IMR-90 (cell line): ENCODE results near the gene CLDN14. TPM values are rescaled to one million over a fixed set of nuclear protein-coding genes. Genes with fewer than 3 reads are reported as not detected.

ENCODE experiments used
- ATAC-seq: fragments of 200-7000 bp; cut with Tn5 transposase; 2 replicates; pipeline ENCODE4 v1.9.1; 2020; ENCODE audit warnings: low read depth, mild to moderate bottlenecking, moderate library complexity
- BruUV-seq: library from RNA; stranded (reverse); fragments of 400-500 nt; replicated peaks from 2 replicates; lab custom pipeline; 2021; lab: Mats Ljungman, UMichigan
- CTCF ChIA-PET: fragments of 300-600 bp; formaldehyde crosslinking; extraction: SDS; loops from one replicate; lab custom pipeline; 2021; ENCODE audit warnings: antibody characterized with exemption; lab: Yijun Ruan, JAX
- POLR2A ChIA-PET: fragments of 300-600 bp; sonication (Branson Sonifier 250); formaldehyde crosslinking; loops from one replicate; lab custom pipeline; 2022; ENCODE audit warnings: antibody characterized with exemption; ENCODE audit not compliant: unreplicated experiment; lab: Charles Lee
- DNase-seq: peaks from one replicate; pipeline ENCODE4 v3.0.0; 2013
- H2AFZ ChIP-seq: replicated peaks from 2 replicates; pipeline ENCODE3; 2013; ENCODE audit warnings: low read length, mild to moderate bottlenecking; ENCODE audit not compliant: poor library complexity
- H2AK5ac ChIP-seq: 2 replicates; pipeline ENCODE4 v1.6.1; 2013; ENCODE audit warnings: low read depth, low read length, inconsistent platforms
- H2AK9ac ChIP-seq: replicated peaks from 2 replicates; pipeline ENCODE3; 2013; ENCODE audit warnings: mild to moderate bottlenecking, low read depth, low read length, moderate library complexity; ENCODE audit not compliant: poor library complexity
- H2BK120ac ChIP-seq: 2 replicates; pipeline ENCODE4 v1.6.1; 2013; ENCODE audit warnings: low read depth, low read length, inconsistent platforms
- H2BK15ac ChIP-seq: 3 replicates; pipeline ENCODE4 v1.6.1; 2013; ENCODE audit warnings: low read depth, low read length, inconsistent platforms
- H2BK20ac ChIP-seq: 2 replicates; pipeline ENCODE4 v1.6.1; 2013; ENCODE audit warnings: low read depth, mild to moderate bottlenecking, inconsistent platforms, low read length, moderate library complexity
- H2BK5ac ChIP-seq: 2 replicates; pipeline ENCODE4 v1.6.1; 2013; ENCODE audit warnings: mild to moderate bottlenecking, low read depth, low read length, inconsistent platforms; ENCODE audit not compliant: poor library complexity, severe bottlenecking
- H3K14ac ChIP-seq: replicated peaks from 2 replicates; pipeline ENCODE4 v1.6.1; 2013; ENCODE audit warnings: low read depth, low read length, inconsistent platforms
- H3K18ac ChIP-seq: 2 replicates; pipeline ENCODE4 v1.6.1; 2013; ENCODE audit warnings: low read depth, low read length, control low read depth
- H3K23ac ChIP-seq: 2 replicates; pipeline ENCODE4 v1.6.1; 2013; ENCODE audit warnings: low read depth, low read length, inconsistent platforms
- H3K27ac ChIP-seq: 2 replicates; pipeline ENCODE4 v1.5.1; 2013; ENCODE audit warnings: mild to moderate bottlenecking, control low read depth, low read length; ENCODE audit not compliant: insufficient read depth
- H3K27me3 ChIP-seq: 2 replicates; pipeline ENCODE4 v1.6.1; 2013; ENCODE audit warnings: low read length; ENCODE audit not compliant: control insufficient read depth, insufficient read depth
- H3K36me3 ChIP-seq: 2 replicates; pipeline ENCODE4 v1.6.1; 2013; ENCODE audit warnings: low read length, mixed read lengths; ENCODE audit not compliant: control insufficient read depth, insufficient read depth
- H3K4ac ChIP-seq: 2 replicates; pipeline ENCODE4 v1.6.1; 2013; ENCODE audit warnings: low read depth, low read length, inconsistent platforms
- H3K4me1 ChIP-seq: 2 replicates; pipeline ENCODE4 v1.6.1; 2013; ENCODE audit warnings: low read length, mixed read lengths; ENCODE audit not compliant: control insufficient read depth, insufficient read depth
- H3K4me2 ChIP-seq: 2 replicates; pipeline ENCODE4 v1.6.1; 2013; ENCODE audit warnings: low read depth, mild to moderate bottlenecking, control low read depth, low read length, moderate library complexity
- H3K4me3 ChIP-seq: 2 replicates; pipeline ENCODE4 v1.5.1; 2013; ENCODE audit warnings: low read depth, mild to moderate bottlenecking, control low read depth, low read length, moderate library complexity; ENCODE audit not compliant: insufficient read depth
- H3K56ac ChIP-seq: 2 replicates; pipeline ENCODE4 v1.6.1; 2013; ENCODE audit warnings: low read length, inconsistent platforms; ENCODE audit not compliant: insufficient read depth; ENCODE audit errors: extremely low read depth
- H3K79me1 ChIP-seq, 2 experiments: 2 replicates each; pipeline ENCODE4 v1.6.1; 2013; ENCODE audit warnings: low read length in 2 of 2, inconsistent platforms in 1 of 2, low read depth in 1 of 2
- H3K9ac ChIP-seq: 2 replicates; pipeline ENCODE4 v1.6.1; 2013; ENCODE audit warnings: low read depth, low read length, control low read depth
- H3K9me1 ChIP-seq: 2 replicates; pipeline ENCODE4 v1.6.1; 2013; ENCODE audit warnings: low read length, inconsistent platforms; ENCODE audit not compliant: insufficient read depth
- H3K9me3 ChIP-seq: 2 replicates; pipeline ENCODE4 v1.6.1; 2013; ENCODE audit warnings: low read length; ENCODE audit not compliant: control insufficient read depth, insufficient read depth
- H4K20me1 ChIP-seq: 2 replicates; pipeline ENCODE4 v1.6.1; 2013; ENCODE audit warnings: low read length, inconsistent platforms; ENCODE audit not compliant: insufficient read depth
- H4K5ac ChIP-seq: 2 replicates; pipeline ENCODE4 v1.6.1; 2013; ENCODE audit warnings: mild to moderate bottlenecking, low read depth, low read length, control low read depth
- H4K8ac ChIP-seq, 2 experiments: 2 replicates each; pipeline ENCODE4 v1.6.1; 2013; ENCODE audit warnings: low read depth in 2 of 2, low read length in 2 of 2, control low read depth in 1 of 2, inconsistent platforms in 1 of 2
- H4K91ac ChIP-seq: 2 replicates; pipeline ENCODE4 v1.6.1; 2013; ENCODE audit warnings: low read depth, low read length, inconsistent platforms; ENCODE audit not compliant: insufficient read depth
- BHLHE40 ChIP-seq: fragments of 150-350 bp; IDR thresholded peaks from 2 replicates; pipeline ENCODE4 v1.6.1; 2016; ENCODE audit warnings: mild to moderate bottlenecking, low read depth, low read length
- CEBPB ChIP-seq: IDR thresholded peaks from 2 replicates; pipeline ENCODE4 v1.6.1; 2012; ENCODE audit warnings: low read depth, low read length, improper control_type of control experiment
- CTCF ChIP-seq: conservative IDR thresholded peaks from 2 replicates; pipeline ENCODE4 v1.5.1; 2012; ENCODE audit warnings: mild to moderate bottlenecking, low read depth, low read length, improper control_type of control experiment
- ELK1 ChIP-seq: fragments of 150-350 bp; IDR thresholded peaks from 2 replicates; pipeline ENCODE4 v1.6.1; 2016; ENCODE audit warnings: low read depth, mild to moderate bottlenecking, low read length, moderate library complexity, borderline replicate concordance
- FOS ChIP-seq: fragments of 150-350 bp; IDR thresholded peaks from 2 replicates; pipeline ENCODE4 v1.6.1; 2016; ENCODE audit warnings: low read depth, low read length
- MAFK ChIP-seq: IDR thresholded peaks from 2 replicates; pipeline ENCODE4 v1.6.1; 2012; ENCODE audit warnings: low read depth, low read length, improper control_type of control experiment
- MAZ ChIP-seq: IDR thresholded peaks from 2 replicates; pipeline ENCODE4 v1.6.1; 2012; ENCODE audit warnings: low read depth, mild to moderate bottlenecking, low read length, improper control_type of control experiment, moderate library complexity, borderline replicate concordance
- MXI1 ChIP-seq: IDR thresholded peaks from 2 replicates; pipeline ENCODE4 v1.6.1; 2012; ENCODE audit warnings: low read depth, mild to moderate bottlenecking, low read length, moderate library complexity, borderline replicate concordance
- POLR2A ChIP-seq: IDR thresholded peaks from 2 replicates; pipeline ENCODE4 v1.6.1; 2012; ENCODE audit warnings: mild to moderate bottlenecking, low read depth, low read length
- RAD21 ChIP-seq: IDR thresholded peaks from 2 replicates; pipeline ENCODE4 v1.6.1; 2012; ENCODE audit warnings: low read length, improper control_type of control experiment
- RCOR1 ChIP-seq: IDR thresholded peaks from 2 replicates; pipeline ENCODE4 v1.6.1; 2012; ENCODE audit warnings: mild to moderate bottlenecking, low read length, improper control_type of control experiment; ENCODE audit not compliant: insufficient replicate concordance
- RFX5 ChIP-seq: IDR thresholded peaks from 2 replicates; pipeline ENCODE4 v1.8.0; 2012; ENCODE audit warnings: low read depth, mild to moderate bottlenecking, low read length, moderate library complexity
- SMC3 ChIP-seq: fragments of 150-350 bp; IDR thresholded peaks from 2 replicates; pipeline ENCODE4 v1.6.1; 2016; ENCODE audit warnings: low read depth, mild to moderate bottlenecking, antibody characterized with exemption, low read length, moderate library complexity
- USF2 ChIP-seq: fragments of 150-350 bp; IDR thresholded peaks from 2 replicates; pipeline ENCODE4 v1.6.1; 2017; ENCODE audit warnings: mild to moderate bottlenecking, antibody characterized with exemption, low read length, low read depth
- WGBS, 2 experiments: methylation state at CpG; one replicate each; pipeline versions ENCODE4 v1.1.5 to v1.1.7; 2013; ENCODE audit warnings: missing lambda C conversion rate in 2 of 2; ENCODE audit not compliant: insufficient read length in 1 of 2; ENCODE audit errors: extremely low coverage in 2 of 2; 5-methylcytosine and 5-hydroxymethylcytosine counted together
- dilution Hi-C: fragments of 300-500 bp; cut with HindIII; formaldehyde crosslinking; loops from one replicate; pipeline ENCODE4 v1.14.3; 2018; ENCODE audit warnings: low sequenced_read_pairs; ENCODE audit not compliant: unreplicated experiment
- in situ Hi-C: fragments of 300-500 bp; cut with MboI; formaldehyde crosslinking; loops from 3 replicates; pipeline ENCODE4 v1.14.3; 2019; ENCODE audit warnings: low sequenced_read_pairs, inconsistent platforms, mixed read lengths
- intact Hi-C: fragments of 100-400 bp; cut with micrococcal nuclease; formaldehyde crosslinking; loops from 2 replicates; pipeline ENCODE4 v1.10.0; 2022
- polyA plus RNA-seq, 3 experiments: library from polyadenylated mRNA; depleted of rRNA; stranded (reverse); fragments of >200 nt; gene quantifications; 2 replicates each; pipeline ENCODE4 v1.2.3, GENCODE V29; 2012; ENCODE audit warnings: low replicate concordance in 1 of 3
- total RNA-seq: library from RNA; depleted of rRNA; stranded (reverse); fragments of >200 nt; gene quantifications from 2 replicates; pipeline ENCODE4 v1.2.3, GENCODE V29; 2012

The CLDN14 gene
- total and polyA plus RNA-seq, 2 of the 4 experiments (the other 2 are of a cell fraction): not detected

- Histone ChIP-seq H3K23ac (no peak overlapping the region), H2AFZ (no peak overlapping the region), H4K20me1 (no peaks in the 10 kb centered on the region), H2BK120ac (no peak overlapping the region), H3K9ac (no peak overlapping the region), H4K5ac (no peak overlapping the region), H3K18ac (no peak overlapping the region), H3K56ac (no peak overlapping the region), H2BK5ac (no peak overlapping the region), H4K91ac (no peak overlapping the region), H2BK20ac (no peak overlapping the region), H3K9me1 (peaks cover 8% of the 10 kb centered on the region), H3K4ac (no peak overlapping the region), H3K4me3 (no peak overlapping the region), H3K4me1 (peaks cover 9% of the 10 kb centered on the region), H3K79me1 (no peaks in the 10 kb centered on the region; a peak in 2 of 4 replicates), H3K36me3 (no peaks in the 10 kb centered on the region), H2AK5ac (peak overlapping the region; percentile 26; the same call in 1 of the 2 replicates), H3K14ac (no peak overlapping the region), H2AK9ac (no peak overlapping the region), H3K4me2 (no peak overlapping the region), H3K27ac (no peak overlapping the region), H4K8ac (no peak overlapping the region), H2BK15ac (no peak overlapping the region), H3K9me3 (no peaks in the 10 kb centered on the region), H3K27me3 (no peaks in the 10 kb centered on the region)
- DNase-seq (no peak), ATAC-seq (no peak)
- BruUV-seq: no TSS peak
- in situ Hi-C loops (loop anchor here (5.0 kb wide), 1 partner anchor 503 kb away; no protein-coding TSS in a partner anchor), dilution Hi-C loops (no loop called here), intact Hi-C loops (no loop called here)
- ChIA-PET CTCF (interaction anchor here (1.2 kb wide), 1 partner anchor 493 kb away, joined by 3 read pairs; no protein-coding TSS in a partner anchor), POLR2A (no interaction called here)
- 100% methylated on average over 3 of the region's 8 CpGs; no CpG with 5 or more reads in 1 of the 2 experiments for WGBS, 2 experiments
- no peak for TF ChIP-seq POLR2A
- no peak for TF ChIP-seq CTCF
- no peak for TF ChIP-seq BHLHE40
- no peak for TF ChIP-seq CEBPB
- no peak for TF ChIP-seq MAZ
- TF ChIP-seq RCOR1: no peak
- no peak for TF ChIP-seq MAFK
- no peak for TF ChIP-seq USF2
- no peak for TF ChIP-seq MXI1
- TF ChIP-seq RFX5: no peak
- no peak for TF ChIP-seq ELK1
- TF ChIP-seq SMC3: no peak
- no peak for TF ChIP-seq RAD21
- no peak for TF ChIP-seq FOS
Observed at GRCh38 chr21:36424592-36424991, 55.3 kb downstream of the CLDN14 start.
